ENCODE data around the gene GABRE. TPM values are rescaled to one million over a fixed set of nuclear protein-coding genes. Genes with fewer than 3 reads are reported as not detected.

The GABRE gene
- total and polyA plus RNA-seq, 2 donors (not counting 3 experiments of a cell fraction or from before 2014, with no cell fraction given), result 6.1 to 33.4 TPM

DNA sequence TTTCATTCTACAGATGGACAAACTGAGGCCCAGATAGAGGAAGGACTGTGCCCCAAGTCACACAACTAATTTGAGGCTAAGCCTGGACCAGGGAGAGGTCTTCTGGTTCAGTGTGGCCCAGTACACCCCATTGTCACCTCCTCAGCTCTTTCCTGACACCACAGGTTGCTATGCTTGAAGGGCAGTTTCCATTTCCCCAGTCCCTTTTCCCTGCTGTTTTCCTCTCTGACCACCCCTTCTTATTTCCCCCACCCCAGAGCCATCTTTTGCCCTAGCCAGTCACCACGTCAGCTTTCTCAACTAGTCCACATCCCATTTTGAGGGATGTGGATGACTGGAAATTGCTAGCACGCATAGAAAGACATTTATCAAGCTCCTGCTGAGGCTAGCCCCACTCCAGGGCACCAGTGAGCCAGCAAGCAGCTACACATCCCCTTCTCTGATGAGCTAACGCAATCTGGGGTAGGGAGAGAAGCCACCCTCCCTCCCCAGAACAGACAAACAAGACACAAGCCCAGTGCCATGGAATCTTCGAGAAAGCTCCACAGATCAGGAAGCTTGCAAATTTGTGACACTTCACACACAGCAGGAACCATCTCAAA lies 1.3 kb downstream of the GABRE start:
- Histone ChIP-seq H3K27ac (ENCODE audit: insufficient read depth, low read depth, low read length) (peak overlapping the region; percentile 30), H4K20me1 (replicated peaks; ENCODE audit: control insufficient read depth, extremely low read depth, insufficient read depth, low read length) (no peaks in the 10 kb centered on the region), H3K27me3 (ENCODE audit: control insufficient read depth in 2 of 2, insufficient read depth in 2 of 2, low read length in 2 of 2) (no peaks in the 10 kb centered on the region), H3K4me1 (ENCODE audit: control insufficient read depth, extremely low read depth, insufficient read depth, low read length) (peaks cover 19% of the 10 kb centered on the region), H3K9me1 (replicated peaks; ENCODE audit: control insufficient read depth, extremely low read depth, insufficient read depth, low read length) (no peaks in the 10 kb centered on the region), H3K4me2 (ENCODE audit: insufficient read depth, low read length) (peak overlapping the region; percentile 80), H3K9me3 (replicated peaks; ENCODE audit: control insufficient read depth, insufficient read depth, low read length) (no peaks in the 10 kb centered on the region), H3K36me3 (ENCODE audit: control insufficient read depth in 2 of 2, extremely low read depth in 1 of 2, insufficient read depth in 2 of 2, low read length in 2 of 2) (peaks cover 5 to 9% of the 10 kb centered on the region in 2 experiments), H3K4me3 (replicated peaks in 1 of 3; ENCODE audit: insufficient read depth in 1 of 3, low read depth in 1 of 3, low read length in 3 of 3) (peak overlapping the region; percentile 34 to 67 (median 48)), H3K79me2 (ENCODE audit: control insufficient read depth, insufficient read depth, low read length) (peaks cover 32% of the 10 kb centered on the region), H3K9ac (replicated peaks; ENCODE audit: extremely low read depth, insufficient read depth, low read length) (peak overlapping the region; percentile 43), H2AFZ (ENCODE audit: low read depth, low read length) (no peak overlapping the region)
- POLR2A ChIA-PET, result interaction anchor here (1.2 to 2.0 kb wide), 2 partner anchors 11 to 143 kb away, joined by 3 to 10 read pairs; no protein-coding TSS in a partner anchor
- CTCF ChIA-PET, result interaction anchor here (0.9 to 3.0 kb wide), 4 partner anchors 70 to 660 kb away, joined by 3 to 15 read pairs (median 4); no protein-coding TSS in a partner anchor
- BruUV-seq (replicated peaks), result no TSS peak
- TF ChIP-seq, protein P1, sequence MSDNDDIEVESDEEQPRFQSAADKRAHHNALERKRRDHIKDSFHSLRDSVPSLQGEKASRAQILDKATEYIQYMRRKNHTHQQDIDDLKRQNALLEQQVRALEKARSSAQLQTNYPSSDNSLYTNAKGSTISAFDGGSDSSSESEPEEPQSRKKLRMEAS (IDR thresholded peaks at IDR 0.05; ENCODE audit: insufficient read depth, insufficient read length), result no peak
- TF ChIP-seq POLR2A (IDR thresholded peaks at IDR 0.05; ENCODE audit: low read depth, low read length), result no peak
- no peak for TF ChIP-seq POLR2AphosphoS5 (IDR thresholded peaks at IDR 0.05; ENCODE audit: insufficient read depth, low read depth, low read length)
- no peak for TF ChIP-seq FOS (IDR thresholded peaks at IDR 0.05; ENCODE audit: borderline replicate concordance, insufficient read depth, low read length)
- TF ChIP-seq, protein P2, sequence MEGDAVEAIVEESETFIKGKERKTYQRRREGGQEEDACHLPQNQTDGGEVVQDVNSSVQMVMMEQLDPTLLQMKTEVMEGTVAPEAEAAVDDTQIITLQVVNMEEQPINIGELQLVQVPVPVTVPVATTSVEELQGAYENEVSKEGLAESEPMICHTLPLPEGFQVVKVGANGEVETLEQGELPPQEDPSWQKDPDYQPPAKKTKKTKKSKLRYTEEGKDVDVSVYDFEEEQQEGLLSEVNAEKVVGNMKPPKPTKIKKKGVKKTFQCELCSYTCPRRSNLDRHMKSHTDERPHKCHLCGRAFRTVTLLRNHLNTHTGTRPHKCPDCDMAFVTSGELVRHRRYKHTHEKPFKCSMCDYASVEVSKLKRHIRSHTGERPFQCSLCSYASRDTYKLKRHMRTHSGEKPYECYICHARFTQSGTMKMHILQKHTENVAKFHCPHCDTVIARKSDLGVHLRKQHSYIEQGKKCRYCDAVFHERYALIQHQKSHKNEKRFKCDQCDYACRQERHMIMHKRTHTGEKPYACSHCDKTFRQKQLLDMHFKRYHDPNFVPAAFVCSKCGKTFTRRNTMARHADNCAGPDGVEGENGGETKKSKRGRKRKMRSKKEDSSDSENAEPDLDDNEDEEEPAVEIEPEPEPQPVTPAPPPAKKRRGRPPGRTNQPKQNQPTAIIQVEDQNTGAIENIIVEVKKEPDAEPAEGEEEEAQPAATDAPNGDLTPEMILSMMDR (IDR thresholded peaks at IDR 0.05; ENCODE audit: extremely low read depth in 1 of 2, insufficient read depth in 1 of 2, low read depth in 1 of 2, low read length in 2 of 2), result no peak
- TF ChIP-seq JUN (IDR thresholded peaks at IDR 0.05; ENCODE audit: borderline replicate concordance, insufficient read depth, insufficient read length, low read depth), result no peak
- no peak for TF ChIP-seq EZH2 (IDR thresholded peaks at IDR 0.05; ENCODE audit: borderline replicate concordance, low read depth, low read length, severe bottlenecking)
- DNase-seq (ENCODE audit: low read depth, low spot score), result peak; percentile 20
- intact Hi-C loops (cut with micrococcal nuclease) (no loop called here), dilution Hi-C loops (cut with MboI; ENCODE audit: extremely low pct_ligation_motif_present, low sequenced_read_pairs) (no loop called here)
- FAIRE-seq, result peak; percentile 68
